PC-3 (cell line): ENCODE data around the gene TFB1M.

ENCODE experiments used
- EZH2 ChIP-seq: fragments of 300-600 bp; sonication (generic); IDR thresholded peaks from one replicate; pipeline ENCODE4 v1.6.1; 2017; ENCODE audit warnings: antibody characterized with exemption, mild to moderate bottlenecking, low read length; ENCODE audit not compliant: unreplicated experiment
- EZH2phosphoT487 ChIP-seq: fragments of 300-600 bp; sonication (generic); IDR thresholded peaks from 2 replicates; pipeline ENCODE4 v1.6.1; 2018; ENCODE audit warnings: mild to moderate bottlenecking, antibody characterized with exemption, low read length, borderline replicate concordance
- TF ChIP-seq, protein P1 (sequence below): fragments of 300-600 bp; sonication (generic); conservative IDR thresholded peaks from 2 replicates; pipeline ENCODE4 v1.5.1; 2017; ENCODE audit warnings: antibody characterized with exemption, low read depth, mild to moderate bottlenecking, low read length

GRCh38 chr6:155316419-155316818 lies 2.1 kb upstream of the TFB1M start:
- TF ChIP-seq, protein P1, sequence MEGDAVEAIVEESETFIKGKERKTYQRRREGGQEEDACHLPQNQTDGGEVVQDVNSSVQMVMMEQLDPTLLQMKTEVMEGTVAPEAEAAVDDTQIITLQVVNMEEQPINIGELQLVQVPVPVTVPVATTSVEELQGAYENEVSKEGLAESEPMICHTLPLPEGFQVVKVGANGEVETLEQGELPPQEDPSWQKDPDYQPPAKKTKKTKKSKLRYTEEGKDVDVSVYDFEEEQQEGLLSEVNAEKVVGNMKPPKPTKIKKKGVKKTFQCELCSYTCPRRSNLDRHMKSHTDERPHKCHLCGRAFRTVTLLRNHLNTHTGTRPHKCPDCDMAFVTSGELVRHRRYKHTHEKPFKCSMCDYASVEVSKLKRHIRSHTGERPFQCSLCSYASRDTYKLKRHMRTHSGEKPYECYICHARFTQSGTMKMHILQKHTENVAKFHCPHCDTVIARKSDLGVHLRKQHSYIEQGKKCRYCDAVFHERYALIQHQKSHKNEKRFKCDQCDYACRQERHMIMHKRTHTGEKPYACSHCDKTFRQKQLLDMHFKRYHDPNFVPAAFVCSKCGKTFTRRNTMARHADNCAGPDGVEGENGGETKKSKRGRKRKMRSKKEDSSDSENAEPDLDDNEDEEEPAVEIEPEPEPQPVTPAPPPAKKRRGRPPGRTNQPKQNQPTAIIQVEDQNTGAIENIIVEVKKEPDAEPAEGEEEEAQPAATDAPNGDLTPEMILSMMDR: no peak
- TF ChIP-seq EZH2 (no peak), EZH2phosphoT487 (no peak)
